ENCODE measurements around the gene KCNQ5.

GRCh38 chr6:72788188-72788587 lies 166.3 kb downstream of the KCNQ5 start:
- TF ChIP-seq CTCF (IDR thresholded peaks at IDR 0.05; ENCODE audit: insufficient read depth, low read length, poor library complexity, severe bottlenecking): no peak
- no peak for TF ChIP-seq EZH2phosphoT487 (conservative IDR thresholded peaks at IDR 0.05; ENCODE audit: low read length)

Measured in SU-DHL-6 (cell line).